CD4-positive, alpha-beta T cell treated with Interferon alpha-2 for 1 hour (primary cell): Measurements from ENCODE around the gene SERPINH1.

Experiments used
- DNase-seq, 2 donors: peaks; one replicate each; pipeline ENCODE4 v3.0.0-alpha.2; 2020 to 2022

Gene SERPINH1

DNA sequence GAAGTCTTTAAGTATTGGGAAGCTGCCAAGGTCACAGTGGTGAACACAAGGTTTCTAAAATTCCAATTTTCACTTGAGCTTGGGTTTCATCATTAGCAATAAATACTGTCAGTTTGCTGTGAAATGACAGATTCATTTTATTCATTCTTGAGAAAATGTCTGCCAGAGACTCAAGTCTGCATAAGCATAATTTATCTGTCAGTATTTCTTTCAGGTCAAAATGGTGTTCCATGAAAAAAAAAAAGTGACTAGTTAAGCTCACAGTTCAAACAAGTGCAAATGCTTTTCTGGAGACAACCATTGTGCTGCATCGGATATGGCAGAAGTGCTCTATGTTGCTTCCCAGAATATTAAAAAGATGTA is 28.2 kb upstream of the SERPINH1 start:
- DNase-seq = no peak

DNA sequence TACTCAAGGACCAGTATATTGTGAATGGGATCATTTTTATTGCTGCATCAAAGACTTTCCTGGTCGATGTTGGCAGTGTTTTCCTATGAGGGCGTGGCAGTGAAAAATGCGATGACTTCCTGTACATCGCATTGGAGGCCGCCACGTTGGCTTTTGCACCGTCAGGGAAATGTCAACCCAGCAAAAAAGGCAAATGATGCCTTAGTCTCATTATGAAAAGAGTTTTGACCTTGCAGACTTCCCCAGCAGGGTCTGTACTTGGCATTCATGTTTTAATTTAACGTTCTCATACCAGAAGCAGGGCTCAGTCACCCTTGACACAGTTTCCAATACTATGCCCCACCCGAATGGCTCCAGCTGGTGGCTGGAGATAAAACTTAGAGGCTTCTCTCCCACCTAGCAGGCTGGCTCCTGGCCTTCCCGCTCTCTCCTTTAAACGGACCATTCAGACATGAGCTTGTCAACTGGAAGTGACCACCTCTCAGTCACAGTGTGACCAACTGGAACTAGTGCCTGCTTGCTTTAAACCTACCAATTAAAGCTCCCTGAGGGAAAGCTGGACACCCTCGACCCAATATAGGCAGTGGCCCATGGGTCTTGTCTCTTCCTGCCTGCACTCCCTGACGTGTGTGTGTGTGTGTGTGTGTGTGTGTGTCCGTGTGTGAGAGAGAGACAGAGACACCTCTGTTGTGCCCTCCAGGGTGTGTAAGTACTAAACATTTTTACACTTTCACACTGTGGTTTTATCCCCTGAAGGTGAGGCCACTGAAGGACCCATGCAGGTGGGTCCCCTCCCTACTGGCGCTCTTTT is 27.6 kb upstream of the SERPINH1 start:
- DNase-seq = no peak

DNA sequence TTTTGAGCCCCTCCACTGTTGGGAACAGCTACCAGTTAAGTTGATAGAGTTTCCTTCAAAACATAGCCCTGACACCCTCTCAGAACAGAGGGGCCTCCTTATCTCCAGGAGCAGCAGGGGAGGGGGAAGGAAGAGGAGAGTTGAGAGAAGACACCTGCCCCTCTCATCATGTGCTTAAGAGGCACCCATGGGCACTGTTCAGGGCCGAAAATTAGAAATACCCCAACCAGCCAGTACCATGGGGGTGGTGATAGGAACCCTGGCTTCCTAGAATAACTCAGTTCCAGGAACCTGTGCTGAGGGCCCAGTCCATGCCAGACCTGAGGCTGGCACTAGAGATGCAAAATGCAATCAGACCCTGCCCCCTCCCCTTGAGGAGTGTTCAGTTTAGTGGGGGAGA is 27.0 kb upstream of the SERPINH1 start:
- DNase-seq = no peak

DNA sequence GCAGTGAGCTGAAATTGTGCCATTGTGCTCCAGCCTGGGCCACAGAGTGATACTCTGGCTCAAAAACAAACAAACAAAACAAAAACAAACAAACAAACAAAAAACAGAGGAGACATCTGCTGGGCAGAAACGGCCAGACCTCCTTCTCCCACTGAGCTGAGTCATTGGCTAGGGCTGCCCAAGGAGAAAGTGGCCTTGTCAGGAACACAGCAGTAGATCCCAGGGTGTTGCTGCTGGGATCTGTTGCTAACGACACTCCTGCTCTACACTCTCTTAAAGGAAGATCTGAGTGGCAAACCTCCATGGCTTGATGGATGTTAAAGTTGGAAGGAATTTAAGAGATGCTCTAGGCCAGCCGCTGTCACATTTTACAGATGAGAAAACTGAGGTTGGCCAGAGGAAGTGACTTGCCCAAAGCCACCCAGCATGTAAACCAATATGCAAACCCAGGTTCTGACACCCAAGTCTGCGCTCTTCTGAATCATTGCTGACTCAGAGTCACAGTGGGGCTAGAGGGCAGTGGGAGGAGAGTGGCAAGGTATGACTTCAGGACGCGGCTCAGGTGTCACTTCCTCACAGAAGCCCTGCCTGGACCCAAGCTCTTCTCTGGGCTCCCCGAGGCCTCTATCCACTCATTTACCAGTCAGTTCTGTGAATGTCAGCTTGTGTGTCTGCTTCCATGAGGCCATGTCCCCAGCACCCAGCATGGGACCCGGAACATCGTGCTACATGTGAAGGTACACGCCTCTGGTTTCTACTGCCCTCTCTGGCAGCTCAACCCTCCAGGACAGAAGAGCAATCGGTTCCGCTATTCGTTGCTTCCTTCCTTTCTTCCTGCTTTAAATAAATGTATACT is 25.0 kb upstream of the SERPINH1 start:
- DNase-seq = peak; percentile 43 to 50

DNA sequence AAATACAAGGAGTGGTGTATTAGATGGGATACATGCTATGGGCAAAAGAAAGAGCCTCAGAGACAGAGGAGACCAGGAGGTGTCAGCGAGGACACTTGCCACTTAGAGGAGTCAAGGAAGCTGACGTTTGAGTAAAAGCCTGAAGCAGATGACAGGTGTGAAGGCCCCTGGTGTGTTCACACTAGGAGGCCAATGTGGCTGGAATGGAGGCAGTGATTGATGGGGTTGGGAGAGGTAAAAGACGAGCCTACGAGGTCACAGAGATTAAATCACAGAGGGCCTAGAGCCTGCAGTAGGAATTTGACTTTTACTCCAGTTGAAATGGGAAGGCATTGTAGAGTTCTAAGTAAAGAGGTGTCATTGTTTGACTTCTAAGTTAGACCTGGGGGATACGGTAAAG is 24.3 kb upstream of the SERPINH1 start:
- no peak for DNase-seq

DNA sequence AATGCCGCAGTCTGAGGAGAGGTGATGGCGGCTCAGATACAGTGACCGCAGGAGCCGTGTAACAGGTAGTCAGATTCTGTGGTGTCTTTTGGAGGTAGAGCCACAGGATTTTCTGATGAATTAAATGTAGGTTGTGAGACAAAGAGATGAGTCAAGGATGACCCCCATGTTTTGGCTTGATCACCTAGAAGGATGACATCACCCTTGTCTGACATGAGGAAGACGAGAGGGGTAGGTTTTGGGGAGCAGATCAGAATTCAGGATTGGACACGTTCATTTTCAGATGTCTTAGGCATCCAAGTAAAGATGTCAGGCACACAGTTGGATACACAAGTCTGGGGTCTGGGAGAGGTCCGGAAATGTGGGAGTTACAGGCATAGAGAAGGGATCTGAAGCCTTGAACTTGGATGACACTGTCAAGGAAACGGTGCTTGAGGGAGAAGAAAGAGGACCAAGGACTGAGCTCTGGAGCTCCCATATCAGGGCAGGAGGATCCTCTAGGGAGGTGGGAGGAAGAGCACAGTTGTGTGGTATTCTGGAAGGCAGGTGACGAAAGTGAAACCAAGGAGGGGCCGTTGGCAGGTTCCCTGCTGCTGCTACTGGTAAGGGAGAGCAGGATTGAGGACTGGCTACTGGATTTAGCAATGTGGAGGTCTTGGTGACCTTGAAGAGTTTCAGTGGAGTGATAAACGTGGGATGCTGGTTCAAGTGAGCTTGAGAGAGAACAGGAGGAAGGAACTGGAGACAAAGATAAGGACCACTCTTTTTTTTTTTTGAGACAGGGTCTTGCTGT is 23.7 kb upstream of the SERPINH1 start:
- DNase-seq = no peak

DNA sequence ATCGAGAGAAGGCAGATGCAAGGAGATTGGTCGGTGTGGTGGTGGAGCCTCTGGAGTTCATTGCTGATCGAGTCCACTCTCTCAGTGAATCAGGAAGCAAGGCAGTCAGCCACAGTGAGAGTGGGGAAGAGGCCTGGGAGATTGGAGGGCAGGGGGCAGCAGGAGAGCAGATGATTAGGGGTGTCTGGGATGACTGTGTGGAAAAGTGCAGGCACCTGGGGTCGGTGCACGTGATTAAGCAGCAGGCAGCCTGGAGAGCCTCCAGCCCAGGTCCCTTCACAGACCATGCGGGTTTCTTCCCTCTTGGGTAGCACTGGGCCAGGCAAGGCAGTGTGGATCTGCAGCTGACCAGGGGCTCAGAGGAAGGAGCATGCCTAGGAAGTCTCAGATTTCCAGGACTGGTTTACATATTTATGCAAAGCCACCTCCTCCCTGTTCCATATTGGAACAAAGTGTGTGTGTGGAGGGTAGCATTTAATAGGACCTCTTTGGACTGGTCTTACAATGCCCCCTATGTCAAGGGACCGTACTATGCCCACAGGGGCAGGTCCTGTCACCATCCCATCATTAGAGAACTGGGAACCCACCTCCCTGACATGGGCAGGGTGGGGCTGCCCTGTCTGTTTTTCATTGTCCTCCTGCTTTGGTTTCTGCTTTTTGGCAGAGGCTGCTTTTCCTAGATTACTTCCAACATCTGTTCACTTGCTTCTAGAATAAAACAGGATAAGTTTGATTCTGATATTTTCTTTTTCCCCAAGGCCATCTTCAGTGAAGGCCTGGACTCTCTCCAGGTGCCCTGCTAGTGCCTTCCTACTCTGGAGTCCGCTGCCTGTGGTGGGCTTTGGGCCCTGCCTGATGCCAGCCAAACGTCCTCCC is 22.4 kb upstream of the SERPINH1 start:
- no peak for DNase-seq

DNA sequence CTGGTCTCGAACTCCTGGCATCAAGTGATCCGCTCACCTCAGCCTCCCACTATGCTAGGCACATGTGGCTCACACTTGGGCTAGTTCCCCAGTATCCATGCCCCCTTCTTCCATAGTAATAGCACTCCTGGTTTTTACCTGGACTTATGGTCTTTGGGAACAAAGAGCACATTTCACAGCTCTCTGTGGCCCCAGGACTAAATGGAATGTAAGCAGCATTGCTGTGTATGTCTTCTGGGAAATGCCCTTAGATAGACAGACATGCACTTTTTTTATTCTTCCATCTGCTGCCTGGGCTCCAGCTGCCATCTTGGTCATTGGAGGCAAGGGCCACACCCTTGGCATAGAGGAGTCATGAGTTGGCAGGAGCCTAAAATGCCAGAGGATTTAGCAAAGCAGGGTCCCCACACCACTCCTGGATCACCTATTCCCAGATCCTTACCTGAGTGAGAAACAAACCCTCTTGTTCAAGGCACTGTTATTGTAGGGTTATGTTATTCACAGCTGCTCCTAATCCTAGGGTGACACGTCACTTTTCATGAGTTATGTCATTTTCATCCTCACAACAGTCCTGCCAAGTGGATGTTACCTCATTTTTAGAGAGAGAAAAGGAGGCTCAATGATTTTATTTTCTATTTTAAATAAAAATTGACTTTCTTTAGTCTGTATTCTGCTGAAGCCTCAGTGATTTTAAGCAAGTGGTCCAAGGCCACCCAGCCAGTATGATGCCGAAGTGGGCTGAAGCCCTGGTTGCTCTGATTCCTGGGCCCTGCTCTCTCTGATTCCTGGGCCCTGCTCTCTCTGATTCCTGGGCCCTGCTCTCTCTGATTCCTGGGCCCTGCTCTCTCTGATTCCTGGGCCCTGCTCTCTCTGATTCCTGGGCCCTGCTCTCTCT is 20.6 kb upstream of the SERPINH1 start:
- no peak for DNase-seq

DNA sequence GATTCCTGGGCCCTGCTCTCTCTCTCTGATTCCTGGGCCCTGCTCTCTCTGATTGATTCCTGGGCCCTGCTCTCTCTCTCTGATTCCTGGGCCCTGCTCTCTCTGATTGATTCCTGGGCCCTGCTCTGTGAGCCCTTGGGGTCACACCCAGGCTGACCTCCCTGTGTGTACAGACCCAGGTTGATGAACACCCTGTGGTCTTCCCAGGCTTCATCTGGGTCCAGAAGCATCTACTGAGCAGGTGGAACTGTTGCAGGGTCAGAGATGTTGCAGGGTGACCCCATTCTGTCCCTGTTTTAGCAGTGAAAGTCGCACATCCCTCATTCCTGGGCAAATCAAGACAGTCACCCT is 20.0 kb upstream of the SERPINH1 start:
- no peak for DNase-seq

DNA sequence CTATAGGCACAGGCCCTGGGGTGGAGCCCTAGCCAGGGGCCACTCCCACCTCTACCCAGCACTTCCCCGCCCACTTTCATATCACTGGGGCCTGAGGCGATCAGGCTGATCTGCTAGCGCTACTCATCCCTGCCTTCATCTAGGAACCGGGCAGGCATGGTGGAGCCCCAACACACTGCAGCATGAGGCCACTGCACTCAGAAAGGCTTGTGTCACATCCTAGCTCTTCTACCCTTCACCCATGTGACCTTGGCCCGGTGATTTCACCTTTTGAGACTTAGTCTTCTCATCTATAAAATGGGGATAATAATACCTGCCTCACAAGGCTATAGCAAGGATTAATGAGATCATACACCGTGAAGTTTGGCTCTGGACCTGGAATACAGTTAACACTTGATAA is 18.2 kb upstream of the SERPINH1 start:
- DNase-seq = no peak

DNA sequence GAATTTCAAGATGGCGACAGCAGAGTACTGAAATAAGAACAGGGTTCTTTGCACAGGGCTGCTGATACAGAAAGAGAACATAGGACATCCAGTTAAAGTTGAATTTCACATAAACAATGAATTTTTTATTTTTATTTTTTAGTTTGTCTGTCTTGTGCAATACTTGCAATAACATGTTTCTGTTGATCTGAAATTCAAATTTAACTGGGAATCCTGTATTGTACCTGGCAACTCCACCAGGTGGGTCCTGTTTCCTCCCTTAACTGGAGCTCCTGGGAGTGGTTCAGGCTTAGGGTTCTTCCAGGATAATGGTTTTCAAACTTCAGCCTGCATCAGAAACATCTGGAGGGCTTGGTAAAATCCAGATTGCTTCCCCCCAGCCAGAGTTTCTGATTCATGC is 14.9 kb upstream of the SERPINH1 start:
- no peak for DNase-seq

DNA sequence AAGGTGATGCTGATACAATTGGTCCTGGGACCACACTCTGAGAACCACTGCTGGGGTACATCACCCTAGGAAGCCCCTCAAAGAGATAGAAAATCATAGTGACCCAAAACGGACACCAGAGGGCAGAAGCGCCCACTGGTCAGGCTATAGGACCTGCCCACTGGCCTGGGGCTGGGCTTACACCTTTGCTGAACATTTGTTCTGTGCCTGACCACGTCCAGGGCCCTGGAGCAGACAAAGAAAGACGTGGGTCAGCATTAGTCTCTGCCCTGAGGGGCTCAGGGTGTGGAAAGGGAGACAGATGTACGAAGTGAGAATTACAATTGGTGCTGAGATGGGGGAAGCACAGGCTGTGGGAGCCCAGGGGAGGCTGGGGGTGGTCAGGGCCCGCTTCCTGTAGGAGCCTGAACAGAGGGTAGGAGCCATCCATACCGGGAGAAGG is 14.4 kb upstream of the SERPINH1 start:
- DNase-seq = peak; percentile 22 to 39

DNA sequence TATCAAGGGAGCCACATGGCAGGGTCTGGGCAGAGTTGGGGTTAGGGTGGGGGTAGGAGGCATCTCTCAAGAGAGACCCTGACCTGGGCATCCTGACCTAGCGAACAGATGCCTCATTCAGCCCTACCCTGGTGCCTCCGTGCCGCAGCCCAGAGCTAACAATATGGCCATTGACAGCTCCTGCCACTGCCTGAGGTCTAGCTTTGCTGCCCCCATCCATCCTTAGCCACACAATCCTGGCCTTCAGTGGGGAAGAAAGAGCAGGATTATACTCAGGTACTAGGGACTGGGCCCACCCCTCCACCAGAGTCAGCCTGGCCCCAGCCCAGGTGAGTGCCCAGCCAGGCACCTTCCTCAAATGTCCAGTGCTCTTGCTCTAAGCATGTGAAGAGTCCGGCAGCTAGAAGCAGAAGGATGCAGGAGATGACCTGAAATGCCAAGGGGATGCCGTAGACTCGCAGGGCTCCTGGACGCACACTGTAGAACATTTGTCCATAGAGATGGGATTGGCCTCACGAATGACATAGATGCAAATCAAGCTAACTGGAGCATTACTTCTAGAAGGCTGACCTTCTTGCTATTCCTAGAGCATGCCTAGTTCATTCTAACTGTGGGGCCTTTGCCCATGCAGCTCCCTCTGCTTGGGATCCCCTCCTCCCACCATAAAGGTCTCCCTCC is 13.3 kb upstream of the SERPINH1 start:
- no peak for DNase-seq

DNA sequence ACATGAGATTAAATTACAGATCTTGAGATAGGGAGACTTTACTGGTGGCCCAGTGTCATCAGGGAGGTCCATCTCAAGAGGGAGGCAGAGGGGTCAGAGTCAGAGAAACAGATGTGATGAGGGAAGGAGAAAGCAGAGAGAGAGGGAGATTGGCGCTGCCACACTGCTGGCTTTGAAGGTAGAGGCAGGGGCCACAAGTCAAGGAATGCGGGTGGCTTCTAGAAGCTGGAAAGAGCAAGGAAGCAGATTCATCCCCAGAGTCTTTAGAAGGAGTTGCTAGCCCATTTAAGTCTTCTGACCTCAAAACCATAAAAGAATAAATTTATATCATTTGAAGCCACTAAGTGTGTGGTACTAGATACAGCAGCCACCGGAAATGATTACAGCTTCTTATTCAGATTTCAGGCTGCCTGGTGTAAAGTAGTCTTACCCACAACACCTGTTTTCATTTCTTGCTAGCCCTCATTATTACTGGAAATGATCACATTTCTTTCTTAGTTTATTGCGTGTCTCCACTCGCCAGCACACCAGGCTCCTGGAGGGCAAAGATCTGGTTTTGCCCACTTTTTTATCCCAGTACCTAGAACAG is 12.6 kb upstream of the SERPINH1 start:
- DNase-seq = no peak

DNA sequence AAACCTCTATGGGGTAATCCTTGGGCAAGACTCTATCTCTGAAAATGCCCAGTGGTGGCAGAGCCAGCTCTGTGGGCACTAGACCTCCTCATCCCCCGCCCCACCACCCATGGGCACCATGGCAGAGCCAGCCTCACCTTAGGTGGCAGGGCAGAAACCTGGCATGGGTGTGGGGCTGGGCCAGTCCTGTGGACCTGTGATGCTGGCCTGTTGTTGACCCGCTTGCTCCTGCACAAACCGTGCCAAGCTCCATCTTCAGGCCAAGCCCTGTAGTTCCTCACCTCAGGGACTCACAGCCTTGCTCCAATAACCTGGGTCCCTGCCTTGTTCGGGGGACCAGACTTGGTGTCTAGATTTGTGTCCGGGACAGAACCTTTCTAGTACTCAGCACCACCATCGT is 8.9 kb upstream of the SERPINH1 start:
- DNase-seq = no peak

DNA sequence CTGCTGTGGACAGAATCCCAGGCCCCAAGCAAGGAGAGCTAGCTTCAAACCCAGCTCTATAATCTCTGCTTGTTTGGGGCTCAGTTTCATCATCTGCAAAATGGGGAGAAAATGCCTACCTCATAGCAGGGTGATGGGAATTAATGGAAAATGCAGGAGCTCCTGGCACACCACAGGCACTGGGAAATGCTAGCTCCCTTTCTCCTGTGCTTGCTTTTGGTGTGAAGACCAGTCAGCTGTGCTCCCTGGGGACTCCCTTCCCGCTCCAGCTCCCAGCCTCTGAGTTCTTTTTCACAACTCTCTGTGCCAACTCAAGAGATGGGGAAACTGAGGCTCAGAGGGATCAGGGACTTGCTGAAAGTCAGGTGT is 8.2 kb upstream of the SERPINH1 start:
- no peak for DNase-seq

DNA sequence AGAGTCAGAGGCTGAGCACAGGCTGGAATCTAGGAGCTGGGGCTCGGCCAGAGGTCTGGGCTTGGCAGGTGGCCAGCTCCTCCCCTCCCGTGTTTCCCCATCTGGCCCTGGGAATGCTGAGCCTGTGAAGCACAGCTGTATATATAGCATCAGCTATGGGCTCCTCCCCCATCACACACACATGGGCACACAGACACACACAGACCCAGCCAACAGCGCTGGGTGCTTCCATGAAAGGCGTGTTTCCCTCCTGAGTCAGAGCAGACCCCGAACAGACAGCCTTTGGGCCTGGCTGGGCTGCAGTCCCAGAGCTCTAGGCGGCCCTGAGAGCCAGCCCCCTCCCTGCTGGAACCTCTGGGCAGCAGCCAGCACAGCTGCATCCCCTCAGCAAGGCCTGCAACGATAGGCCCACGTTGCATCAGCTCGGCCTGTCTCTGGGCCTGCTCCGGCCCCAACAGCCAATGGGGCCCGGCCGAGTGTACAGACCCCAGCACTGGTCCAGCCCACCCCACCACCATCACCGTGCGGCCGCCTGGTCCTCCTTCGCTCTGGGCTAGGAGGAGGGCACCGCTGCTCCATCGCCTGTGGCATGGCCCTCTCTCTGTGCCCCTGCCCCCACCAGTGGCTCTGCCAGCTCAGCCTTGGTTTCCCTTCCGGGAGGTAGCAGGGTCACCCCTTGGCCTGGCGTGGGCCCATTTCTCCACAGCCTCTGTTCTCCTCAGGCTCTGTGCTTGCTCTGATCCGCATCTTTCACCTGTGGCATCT is 7.6 kb upstream of the SERPINH1 start:
- no peak for DNase-seq

DNA sequence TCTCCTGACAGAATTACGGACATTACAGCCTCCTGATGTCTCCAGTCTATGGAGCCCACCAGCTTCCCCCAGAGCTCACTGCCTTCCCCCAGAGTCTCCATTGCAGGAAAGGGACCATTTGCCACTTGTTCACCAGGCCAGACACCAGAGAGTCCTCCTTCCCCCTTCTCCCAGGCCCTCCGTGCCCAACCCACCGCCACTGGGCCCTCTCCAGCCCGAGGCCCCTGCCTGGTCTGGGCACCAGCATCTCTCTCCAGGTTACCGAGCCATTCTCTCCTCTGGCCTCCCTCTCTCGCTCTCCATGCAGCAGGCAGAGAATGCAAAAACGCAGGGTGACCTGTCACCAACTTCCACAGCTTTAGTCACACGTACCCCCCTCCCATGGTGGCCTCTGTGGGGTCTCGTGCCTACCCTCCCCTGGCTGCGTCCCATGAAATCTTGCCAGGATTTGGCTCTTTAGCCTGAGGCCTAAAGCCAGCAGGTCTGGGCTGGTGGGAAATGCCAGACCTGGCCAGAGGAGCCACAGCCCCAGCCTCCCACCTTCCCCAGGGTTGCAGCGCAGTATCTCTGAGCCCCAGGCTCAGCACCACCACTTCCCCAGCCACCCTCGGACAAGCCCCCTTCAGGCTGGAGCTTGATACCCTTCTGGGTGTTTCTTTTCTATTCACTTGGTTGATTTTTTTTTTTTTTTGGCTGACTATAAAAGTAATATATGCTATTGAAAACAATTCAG is 6.8 kb upstream of the SERPINH1 start:
- DNase-seq = no peak

DNA sequence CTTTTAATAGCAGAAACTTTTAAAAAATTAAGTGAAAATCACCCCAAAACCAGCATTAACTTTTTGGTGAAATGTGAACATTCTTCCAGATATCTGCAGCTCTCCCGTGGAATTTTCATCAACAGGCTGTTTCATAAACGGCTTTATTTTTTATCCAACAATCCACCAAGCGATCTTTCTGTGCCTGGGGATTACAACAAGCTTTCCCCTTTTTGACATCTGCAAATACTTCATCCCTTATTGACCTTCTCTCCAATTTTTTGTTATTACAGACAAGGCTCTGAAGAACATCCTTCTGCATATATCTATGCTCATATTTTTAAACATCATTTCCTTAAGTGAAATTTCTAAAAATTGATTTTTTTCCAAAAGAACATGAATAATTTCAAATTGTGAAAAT is 5.8 kb upstream of the SERPINH1 start:
- DNase-seq = no peak
